ENCODE measurements around the gene PRDM15.

PRDM15 gene

GRCh38 chr21:41925767-41926116 lies 46.6 kb upstream of the PRDM15 start:
- TF ChIP-seq CTCF (IDR thresholded peaks at IDR 0.05; ENCODE audit: unreplicated experiment in 3 of 3) = no peak
- Mint-ChIP-seq H3K27ac (peak overlapping the region in 2 of 3 experiments; percentile 92 to 94), H3K4me1 (peaks cover 28% of the 10 kb centered on the region), H3K4me3 (peak overlapping the region in 1 of 3 experiments; percentile 70), H3K36me3 (ENCODE audit: low read depth) (no peaks in the 10 kb centered on the region), H3K9me3 (no peaks in the 10 kb centered on the region), H3K27me3 (ENCODE audit: low read depth) (peaks cover 12% of the 10 kb centered on the region)

GRCh38 chr21:41924368-41924754 lies 45.2 kb upstream of the PRDM15 start:
- Mint-ChIP-seq H3K27me3 (ENCODE audit: low read depth) (peaks cover 12% of the 10 kb centered on the region), H3K4me3 (no peak overlapping the region), H3K36me3 (ENCODE audit: low read depth) (no peaks in the 10 kb centered on the region), H3K9me3 (no peaks in the 10 kb centered on the region), H3K27ac (no peak overlapping the region), H3K4me1 (peaks cover 28% of the 10 kb centered on the region)
- no peak for TF ChIP-seq CTCF (IDR thresholded peaks at IDR 0.05; ENCODE audit: unreplicated experiment in 3 of 3)

DNA sequence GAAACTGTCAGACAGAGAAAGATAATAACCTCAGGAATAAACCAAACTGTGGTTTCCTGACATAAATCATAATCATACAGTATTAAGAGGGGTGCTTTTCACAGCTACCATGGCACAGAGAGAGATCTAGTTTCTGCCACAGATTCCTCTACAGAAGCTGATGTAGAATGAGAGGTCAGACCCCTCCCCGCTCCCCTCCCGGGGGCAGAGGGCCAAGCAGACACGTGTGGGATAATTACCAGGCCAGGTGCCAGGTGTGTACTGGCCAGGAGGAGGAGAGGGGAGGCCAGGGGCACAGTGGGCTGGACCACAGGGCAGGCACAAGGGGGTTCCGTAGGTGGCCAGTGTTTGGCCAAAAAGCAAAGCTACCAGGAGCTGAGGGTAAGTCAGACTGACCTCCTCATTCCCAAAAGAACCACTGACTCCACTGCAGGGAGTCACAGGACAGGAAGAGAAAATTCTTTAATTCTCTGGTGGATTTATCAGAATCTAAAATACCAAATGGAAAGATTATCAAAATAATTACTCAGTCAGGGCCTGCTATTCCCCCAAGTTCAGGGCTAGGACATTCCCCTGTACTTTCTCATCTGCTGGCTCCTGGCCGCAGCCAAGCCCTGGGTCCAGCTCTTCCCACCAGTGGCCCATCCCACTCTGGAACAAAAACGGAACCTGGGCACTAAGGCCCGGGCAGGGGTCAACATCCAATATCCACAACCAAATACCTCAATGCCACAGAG lies 44.7 kb upstream of the PRDM15 start:
- Mint-ChIP-seq H3K36me3 (ENCODE audit: low read depth) (peaks cover 2% of the 10 kb centered on the region), H3K27me3 (ENCODE audit: low read depth) (peaks cover 12% of the 10 kb centered on the region), H3K9me3 (no peaks in the 10 kb centered on the region), H3K27ac (peak overlapping the region in 2 of 3 experiments; percentile 12 to 35), H3K4me3 (no peak overlapping the region), H3K4me1 (peaks cover 28% of the 10 kb centered on the region)
- no peak for TF ChIP-seq CTCF (IDR thresholded peaks at IDR 0.05; ENCODE audit: unreplicated experiment in 3 of 3)

GRCh38 chr21:41923186-41923585 lies 44.0 kb upstream of the PRDM15 start:
- Mint-ChIP-seq H3K4me3 (no peak overlapping the region), H3K36me3 (ENCODE audit: low read depth) (peaks cover 4% of the 10 kb centered on the region), H3K9me3 (no peaks in the 10 kb centered on the region), H3K27me3 (ENCODE audit: low read depth) (peaks cover 12% of the 10 kb centered on the region), H3K27ac (peak overlapping the region in 2 of 3 experiments; percentile 12 to 35), H3K4me1 (peaks cover 28% of the 10 kb centered on the region)
- TF ChIP-seq CTCF (IDR thresholded peaks at IDR 0.05; ENCODE audit: unreplicated experiment in 3 of 3) = no peak

DNA sequence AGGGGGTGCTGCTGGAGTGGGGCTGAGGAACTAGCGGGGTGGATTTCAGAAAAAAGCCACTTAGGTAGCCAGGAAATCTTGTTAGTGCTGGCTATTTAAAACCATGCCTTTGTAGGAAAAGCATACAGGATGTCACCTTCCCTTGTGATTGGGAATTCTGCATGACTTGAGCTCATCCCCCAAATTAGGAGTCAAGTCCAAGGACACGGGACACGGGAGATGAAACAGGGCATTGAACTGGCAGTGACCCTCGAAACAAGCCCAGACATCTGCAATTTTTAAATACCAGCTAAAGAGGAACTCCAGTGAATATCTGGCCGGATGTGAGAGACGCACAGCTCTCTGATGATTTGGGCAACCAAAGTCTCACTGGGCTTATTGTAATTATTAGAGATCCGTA lies 41.9 kb upstream of the PRDM15 start:
- peaks cover 19% of the 10 kb centered on the region for H3K4me1 Mint-ChIP-seq
- TF ChIP-seq CTCF (IDR thresholded peaks at IDR 0.05; ENCODE audit: unreplicated experiment in 3 of 3) = no peak
- H3K4me3 Mint-ChIP-seq = no peak overlapping the region
- H3K27me3 Mint-ChIP-seq (ENCODE audit: low read depth) = peaks cover 10% of the 10 kb centered on the region
- no peak overlapping the region for H3K27ac Mint-ChIP-seq
- no peaks in the 10 kb centered on the region for H3K9me3 Mint-ChIP-seq
- H3K36me3 Mint-ChIP-seq (ENCODE audit: low read depth) = peaks cover 10% of the 10 kb centered on the region

DNA sequence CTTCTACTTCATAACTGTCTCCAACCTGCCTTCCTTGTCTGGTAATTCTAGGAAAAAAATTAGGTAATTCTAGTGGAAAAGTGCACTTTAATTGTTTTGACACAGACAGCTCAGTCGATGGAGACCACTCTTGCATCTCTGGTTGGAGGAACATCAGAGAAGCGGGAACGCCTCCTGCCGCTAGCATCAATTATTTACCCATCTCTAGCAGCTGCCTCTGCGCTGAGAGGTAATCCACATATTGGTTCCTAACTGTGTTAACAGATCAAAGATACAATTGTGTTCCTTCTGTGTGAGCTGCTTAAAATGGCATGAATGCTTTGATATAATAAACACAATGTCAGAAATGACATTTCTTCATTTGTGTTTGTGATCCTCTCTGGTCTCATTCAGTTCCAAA lies 41.3 kb upstream of the PRDM15 start:
- H3K36me3 Mint-ChIP-seq (ENCODE audit: low read depth) = peaks cover 14% of the 10 kb centered on the region
- peaks cover 5% of the 10 kb centered on the region for H3K27me3 Mint-ChIP-seq (ENCODE audit: low read depth)
- peaks cover 14% of the 10 kb centered on the region for H3K4me1 Mint-ChIP-seq
- no peaks in the 10 kb centered on the region for H3K9me3 Mint-ChIP-seq
- TF ChIP-seq CTCF (IDR thresholded peaks at IDR 0.05; ENCODE audit: unreplicated experiment in 3 of 3) = no peak
- H3K4me3 Mint-ChIP-seq = no peak overlapping the region
- no peak overlapping the region for H3K27ac Mint-ChIP-seq

Data from nephron (organoid).